Stimulated activated CD8-positive, alpha-beta memory T cell treated with anti-CD3 and anti-CD28 coated beads, Interleukin-15, amount 100 ng/mL, for 4 hours (primary cell): Measurements from ENCODE around the gene SLC9C1.
"Not testable (repeated sequence)": the region's sequence is repeated elsewhere in the genome, so short reads cannot be mapped to it uniquely, and the experiment has no call there.

Source experiments
- DNase-seq, 2 donors: peaks; one replicate each; pipeline ENCODE4 v3.0.0-alpha.2; 2020; ENCODE audit warnings: low read depth in 2 of 2

SLC9C1 gene

GRCh38 chr3:112187300-112187699, 106.7 kb downstream of the SLC9C1 start:
- no peak for DNase-seq

DNA sequence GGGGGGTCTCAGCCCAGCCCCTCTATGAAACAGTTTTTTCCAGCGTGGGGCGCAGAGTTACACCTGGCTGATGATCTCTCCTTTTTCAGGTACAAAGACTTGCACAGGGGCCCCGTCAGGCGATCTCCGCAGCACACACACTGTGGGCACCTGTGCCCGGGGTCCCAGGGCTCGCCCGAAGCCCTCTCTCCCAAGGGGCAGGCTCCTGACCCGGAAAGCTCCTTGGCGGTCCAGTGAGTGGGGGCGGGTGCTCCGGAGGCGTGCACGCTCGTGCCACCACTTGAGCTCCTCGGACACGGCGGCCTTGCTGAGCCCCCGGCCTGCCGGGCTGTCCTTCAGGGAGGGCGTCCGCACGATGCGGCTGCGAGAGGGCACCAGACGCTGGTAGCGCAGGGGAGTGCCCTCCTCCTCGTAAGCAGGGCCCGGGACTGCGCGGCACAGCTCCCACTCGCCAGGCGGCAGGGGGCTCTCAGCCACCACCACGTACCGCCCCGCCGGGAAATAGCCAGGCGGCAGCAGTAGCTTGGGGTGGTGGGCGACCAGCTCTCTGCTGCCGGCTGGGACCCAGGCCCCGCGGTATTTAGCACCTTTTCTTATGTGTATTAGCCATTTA, 108.5 kb downstream of the SLC9C1 start:
- DNase-seq, result not testable (repeated sequence)

DNA sequence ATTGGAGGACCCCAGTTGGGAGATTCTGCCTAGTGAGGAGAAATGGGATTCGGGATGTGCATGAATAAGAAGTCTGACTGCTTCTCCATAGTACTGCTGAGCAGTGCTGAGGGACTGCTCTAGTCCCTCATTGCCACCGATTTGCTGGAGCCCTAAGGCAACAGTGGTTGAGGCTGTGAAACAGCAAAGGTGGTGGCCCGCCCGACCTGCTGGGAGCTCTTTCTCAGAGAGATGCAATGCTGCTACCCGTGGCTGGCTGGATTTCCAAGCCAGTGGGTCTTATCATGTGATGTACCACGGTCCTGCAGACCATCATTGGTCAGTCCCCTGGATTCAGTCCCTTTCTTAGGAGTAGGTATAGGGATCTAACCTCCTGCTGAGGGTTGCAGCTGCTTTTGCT, 118.4 kb downstream of the SLC9C1 start:
- DNase-seq, result no peak

DNA sequence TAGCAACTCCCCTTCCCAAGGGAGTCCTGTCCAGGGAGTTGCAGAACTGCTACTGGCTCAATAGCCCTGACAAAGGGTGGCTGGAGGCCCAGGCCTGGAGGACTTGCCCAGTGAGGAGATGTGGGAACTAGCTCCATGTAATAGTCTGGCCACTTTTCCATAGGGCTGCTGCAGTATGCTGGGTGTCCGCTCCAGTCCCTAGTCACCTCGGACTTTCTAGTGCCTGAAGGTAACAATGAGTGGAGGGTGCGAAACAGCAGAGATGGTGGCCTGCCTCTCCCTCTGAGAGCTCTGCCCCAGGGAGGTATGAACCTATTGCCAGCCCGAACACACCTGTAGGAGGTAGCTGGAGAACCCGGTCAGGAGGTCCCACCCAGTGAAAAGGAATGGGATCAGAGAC, 119.0 kb downstream of the SLC9C1 start:
- no peak for DNase-seq

DNA sequence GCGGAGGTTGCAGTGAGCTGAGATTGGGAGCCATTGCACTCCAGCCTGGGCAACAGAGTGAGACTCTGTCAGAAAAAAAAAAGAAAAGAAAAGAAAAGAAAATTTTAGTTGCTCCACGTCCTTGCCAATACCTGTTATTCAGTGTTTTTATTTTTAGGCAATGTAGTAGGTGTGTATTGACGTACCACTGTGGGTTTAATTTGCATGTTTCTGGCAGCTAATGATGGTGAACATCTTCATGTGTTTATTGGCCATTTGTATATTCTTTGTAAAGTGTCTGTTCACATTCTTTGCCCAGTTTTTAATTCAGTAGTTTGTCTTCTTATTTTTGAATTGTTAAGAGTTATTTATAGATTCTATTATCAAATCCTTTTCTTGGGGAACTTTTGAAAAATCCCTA, 122.9 kb downstream of the SLC9C1 start:
- DNase-seq, result no peak

DNA sequence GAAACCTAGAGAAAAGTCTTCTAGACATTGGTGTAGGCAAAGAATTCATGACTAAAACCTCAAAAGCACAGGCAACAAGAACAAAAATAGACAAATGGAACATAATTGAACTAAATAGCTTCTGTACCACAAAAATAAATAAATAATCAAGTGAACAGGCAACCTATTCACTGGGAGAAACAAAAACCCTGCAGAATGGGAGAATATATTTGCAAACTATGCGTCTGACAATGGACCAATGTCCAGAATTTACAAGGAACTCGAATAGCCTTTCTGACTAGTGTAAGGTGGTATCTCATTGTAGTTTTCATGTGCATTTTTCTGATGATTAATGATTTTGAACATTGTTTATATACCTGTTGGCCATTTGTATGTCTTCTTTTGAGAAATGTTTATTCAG, 124.0 kb downstream of the SLC9C1 start:
- DNase-seq, result no peak

DNA sequence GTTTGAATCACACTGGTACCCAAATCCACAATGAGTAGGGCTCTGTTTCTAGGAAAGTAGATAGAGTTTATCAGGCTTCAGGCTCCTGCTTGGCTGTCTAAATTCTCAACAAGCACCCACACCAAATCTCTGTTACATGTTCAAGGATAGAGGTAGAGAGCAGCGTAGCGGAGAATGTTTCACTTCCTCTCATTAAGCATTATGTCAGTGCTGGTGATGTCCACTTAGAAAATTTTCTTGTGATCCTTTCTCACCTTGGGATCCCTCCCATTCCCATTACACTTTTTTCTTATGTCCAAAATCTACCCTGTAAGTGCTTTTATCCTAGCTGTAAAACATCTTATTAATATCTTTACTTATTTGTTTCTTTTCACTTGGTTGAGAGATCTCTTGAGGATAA, 126.3 kb downstream of the SLC9C1 start:
- DNase-seq, result no peak

- no peak for DNase-seq
Observed at GRCh38 chr3:112149136-112149535, 144.9 kb downstream of the SLC9C1 start.

DNA sequence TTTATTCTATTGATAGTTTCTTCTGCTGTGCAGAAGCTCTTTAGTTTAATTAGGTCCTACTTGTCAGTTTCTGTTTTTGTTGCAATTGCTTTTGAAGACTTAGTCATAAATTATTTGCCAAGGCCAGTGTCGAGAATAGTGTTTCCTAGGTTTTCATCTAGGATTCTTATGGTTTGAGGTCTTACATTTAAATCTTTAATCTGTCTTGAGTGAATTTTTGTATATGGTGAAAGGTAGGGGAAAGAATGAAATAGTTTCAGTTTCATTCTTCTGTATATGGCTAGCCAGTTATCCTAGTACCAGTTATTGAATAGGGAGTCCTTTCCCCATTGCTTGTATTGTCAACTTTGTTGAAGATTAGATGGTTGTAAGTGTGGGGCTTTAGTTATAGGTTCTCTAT, 150.3 kb downstream of the SLC9C1 start:
- DNase-seq, result no peak

- DNase-seq, result no peak
Observed at GRCh38 chr3:112143251-112143650, 150.8 kb downstream of the SLC9C1 start.

- no peak for DNase-seq
Observed at GRCh38 chr3:112141293-112141692, 152.7 kb downstream of the SLC9C1 start.

DNA sequence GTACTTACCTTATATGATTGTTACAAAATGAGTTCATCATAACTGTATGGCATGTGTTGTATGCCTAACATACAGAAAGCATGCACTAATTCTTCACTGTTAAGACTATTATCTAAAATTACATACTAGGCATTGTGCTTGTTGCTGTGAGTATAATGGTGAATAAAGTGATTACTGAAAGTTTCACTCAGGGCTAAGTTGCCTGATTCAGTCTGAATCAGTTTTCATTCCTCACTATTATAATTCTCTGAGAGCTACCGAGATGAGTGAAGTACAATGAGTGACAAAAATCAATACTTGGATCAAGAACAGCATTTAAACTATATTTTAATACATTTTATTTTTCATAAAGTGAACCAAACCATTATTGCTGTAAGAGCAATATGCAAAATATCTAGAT, 153.4 kb downstream of the SLC9C1 start:
- no peak for DNase-seq

DNA sequence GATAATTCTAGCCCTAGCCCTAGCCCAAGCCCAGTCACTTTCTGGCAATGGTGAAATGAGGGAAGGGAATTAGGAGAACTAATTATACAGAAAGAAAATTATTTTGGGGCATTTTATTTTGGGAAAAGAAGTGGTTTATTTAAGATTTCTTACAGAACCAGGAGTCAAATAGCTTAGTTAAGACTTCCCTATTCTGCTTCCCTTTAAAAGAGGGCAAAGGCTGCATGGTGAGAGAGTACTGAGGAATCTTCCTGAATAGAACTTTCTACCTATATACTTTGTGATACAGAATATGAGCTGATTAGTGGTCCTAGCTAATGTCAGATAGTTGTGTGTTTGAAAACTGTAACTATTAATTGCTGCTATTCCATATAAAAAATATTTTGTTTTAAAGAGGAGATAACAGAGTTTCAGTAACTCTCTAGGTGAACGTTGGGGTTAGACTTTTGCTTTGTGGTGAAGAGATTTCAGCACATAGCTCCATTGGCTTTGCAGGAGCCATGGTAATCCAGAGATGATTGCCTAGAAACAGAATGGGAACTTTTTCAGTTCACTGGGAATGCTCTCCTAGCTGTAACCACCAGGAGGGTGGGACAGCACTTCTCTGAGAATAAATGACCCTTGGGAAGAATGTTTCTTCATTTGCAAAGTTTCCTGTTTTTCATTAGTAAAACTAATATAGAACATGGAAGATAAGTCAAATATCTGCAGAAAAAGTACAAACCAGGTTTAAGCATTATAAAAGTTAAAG, 155.6 kb downstream of the SLC9C1 start:
- no peak for DNase-seq

- DNase-seq, result no peak
Observed at GRCh38 chr3:112137781-112138180, 156.2 kb downstream of the SLC9C1 start.

GRCh38 chr3:112136959-112137693, 156.9 kb downstream of the SLC9C1 start:
- DNase-seq, result no peak

GRCh38 chr3:112136046-112136445, 158.0 kb downstream of the SLC9C1 start:
- no peak for DNase-seq

DNA sequence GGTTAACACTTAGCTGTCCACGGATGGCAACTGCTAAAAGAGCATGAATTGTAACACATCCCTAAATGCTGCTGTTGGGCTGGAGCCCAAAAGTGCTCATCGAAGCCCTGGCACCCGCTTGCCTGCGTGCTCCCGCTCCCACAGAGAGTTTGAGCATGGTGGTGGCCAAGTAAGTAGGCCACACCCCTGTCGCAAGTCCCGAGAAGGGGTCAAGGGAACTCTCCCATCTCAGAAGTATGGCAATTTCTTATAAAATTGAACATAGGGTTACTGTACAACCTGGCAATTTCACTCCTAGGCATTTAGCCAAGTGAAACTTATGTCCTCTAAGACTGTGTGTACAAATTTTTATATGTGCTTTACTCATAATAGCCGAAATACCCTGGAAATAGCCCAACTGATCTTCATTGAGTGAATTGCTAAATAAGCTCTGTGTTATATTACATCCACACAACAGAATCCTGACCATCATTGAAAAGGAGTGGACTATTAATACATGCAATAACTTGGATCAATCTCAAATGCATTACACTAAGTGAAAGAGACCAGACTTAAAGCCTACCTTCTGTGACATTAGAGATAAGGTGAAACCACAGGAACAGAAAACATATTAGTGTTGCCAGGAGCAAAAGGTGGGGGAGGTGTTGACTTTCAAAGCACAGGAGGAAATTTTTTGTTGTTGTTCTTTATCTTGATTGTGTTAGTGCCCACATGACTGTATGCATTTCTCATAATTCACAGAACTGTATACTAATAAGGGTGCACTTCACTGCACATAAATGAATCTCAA, 159.5 kb downstream of the SLC9C1 start:
- DNase-seq, result no peak

GRCh38 chr3:112133626-112134334, 160.2 kb downstream of the SLC9C1 start:
- DNase-seq, result no peak

DNA sequence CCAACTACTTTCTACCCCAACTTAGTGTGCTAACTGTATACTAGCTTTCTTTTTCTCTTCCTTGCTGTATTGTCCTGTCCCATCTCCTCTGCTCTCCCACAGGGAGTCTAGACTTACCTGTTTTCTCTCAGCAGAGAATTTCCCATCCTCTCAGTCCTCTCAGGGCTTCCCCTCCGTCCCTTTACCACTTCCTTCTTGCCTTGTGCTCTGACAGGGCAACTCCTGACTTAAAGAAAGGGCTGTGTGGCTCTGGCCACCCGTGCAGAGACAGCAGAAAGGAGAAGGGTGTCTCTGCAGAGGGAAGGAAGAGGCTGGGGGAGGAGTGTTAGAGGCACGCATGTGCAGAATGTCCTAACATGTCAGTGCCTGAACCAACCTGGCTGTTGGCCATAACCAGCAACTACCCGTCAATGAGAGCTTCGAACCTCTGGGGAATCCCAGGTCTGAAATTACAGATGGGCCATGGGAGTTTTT, 161.0 kb downstream of the SLC9C1 start, which contains the start of gene GCSAM:
GCSAM (minus strand) TSS at position 274 of the 474 bp plus-strand sequence; CDS start at position 146, 128 bp downstream.
- peak; percentile 23 to 30 for DNase-seq

DNA sequence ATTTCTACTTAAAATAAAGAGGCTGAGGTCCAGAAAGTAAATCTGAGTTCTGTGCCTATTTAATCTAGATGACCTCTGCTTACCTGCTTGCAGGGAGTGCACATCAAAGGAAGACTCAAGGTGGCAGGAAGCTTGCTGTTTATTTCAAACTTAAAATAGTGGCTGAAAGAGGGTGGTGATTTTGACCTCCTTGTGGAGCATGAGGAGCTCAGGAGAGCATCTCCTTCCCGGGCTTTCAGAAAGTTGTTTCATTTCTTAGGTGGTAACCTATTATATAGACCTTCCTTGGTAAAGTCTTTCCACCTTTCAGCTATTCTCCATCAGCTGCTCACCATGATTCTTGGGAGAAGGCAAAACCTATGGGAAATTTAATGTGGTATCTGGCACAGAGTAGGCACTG, 161.5 kb downstream of the SLC9C1 start:
- no peak for DNase-seq

- no peak for DNase-seq
Observed at GRCh38 chr3:112132088-112132487, 161.9 kb downstream of the SLC9C1 start.
